Measurements from ENCODE around the gene SSBP3.

- TF ChIP-seq REST (IDR thresholded peaks at IDR 0.05; ENCODE audit: insufficient read depth in 1 of 2, low read depth in 2 of 2, low read length in 2 of 2) (no peak), POLR2AphosphoS5 (IDR thresholded peaks at IDR 0.05; ENCODE audit: low read depth, low read length) (0 out of 2 replicates have a peak, but pooled peaks have one; percentile 55)
Observed at GRCh38 chr1:54406339-54407153, at the start of gene SSBP3.

All from PFSK-1 (cell line).